ENCODE results near the gene PKIG. TPM values are rescaled to one million over a fixed set of nuclear protein-coding genes. Genes with fewer than 3 reads are reported as not detected.

PKIG gene
- total RNA-seq, 4 donors from 2014 or later = 72.9 to 153 (median 100) TPM

DNA sequence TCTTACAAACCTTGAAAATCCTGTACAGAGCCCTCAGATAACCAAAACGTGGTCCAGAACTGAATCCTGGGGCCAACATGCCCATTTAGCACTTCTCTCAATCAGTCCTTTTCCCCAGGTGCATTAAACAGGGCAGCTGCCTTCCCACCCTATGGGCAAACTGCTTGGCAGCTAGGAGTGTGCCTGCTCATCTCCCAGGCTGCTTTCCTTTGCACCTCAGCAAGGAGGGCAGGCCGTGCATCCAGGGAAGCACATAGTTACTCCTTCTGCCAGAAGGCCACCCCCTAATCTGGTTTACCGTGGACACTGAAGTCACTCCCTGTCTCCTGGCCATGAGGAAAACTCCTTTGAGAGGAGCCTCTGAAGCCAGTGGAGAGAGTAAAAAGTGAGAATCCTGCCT lies 10.0 kb downstream of the PKIG start:
- no peak for ATAC-seq
- Histone ChIP-seq H3K4me3 (no peak overlapping the region), H3K27me3 (no peaks in the 10 kb centered on the region), H3K4me1 (peaks cover 52 to 56% of the 10 kb centered on the region in 2 donors), H3K9me3 (no peaks in the 10 kb centered on the region), H3K36me3 (peaks cover 0 to 26% of the 10 kb centered on the region in 2 donors), H3K27ac (peak overlapping the region in 3 of 4 donors; percentile 16 to 86 (median 31))
- intact Hi-C loops (cut with DNase I; ENCODE audit: low total_unique reads) (no loop called here), in situ Hi-C loops (cut with MboI; ENCODE audit: low sequenced_read_pairs in 4 of 4) (loop anchor here in 1 of 4 donors (25.0 kb wide), 1 partner anchor 380 kb away; the partner anchor contains the start of gene OSER1)
- TF ChIP-seq, protein P1, sequence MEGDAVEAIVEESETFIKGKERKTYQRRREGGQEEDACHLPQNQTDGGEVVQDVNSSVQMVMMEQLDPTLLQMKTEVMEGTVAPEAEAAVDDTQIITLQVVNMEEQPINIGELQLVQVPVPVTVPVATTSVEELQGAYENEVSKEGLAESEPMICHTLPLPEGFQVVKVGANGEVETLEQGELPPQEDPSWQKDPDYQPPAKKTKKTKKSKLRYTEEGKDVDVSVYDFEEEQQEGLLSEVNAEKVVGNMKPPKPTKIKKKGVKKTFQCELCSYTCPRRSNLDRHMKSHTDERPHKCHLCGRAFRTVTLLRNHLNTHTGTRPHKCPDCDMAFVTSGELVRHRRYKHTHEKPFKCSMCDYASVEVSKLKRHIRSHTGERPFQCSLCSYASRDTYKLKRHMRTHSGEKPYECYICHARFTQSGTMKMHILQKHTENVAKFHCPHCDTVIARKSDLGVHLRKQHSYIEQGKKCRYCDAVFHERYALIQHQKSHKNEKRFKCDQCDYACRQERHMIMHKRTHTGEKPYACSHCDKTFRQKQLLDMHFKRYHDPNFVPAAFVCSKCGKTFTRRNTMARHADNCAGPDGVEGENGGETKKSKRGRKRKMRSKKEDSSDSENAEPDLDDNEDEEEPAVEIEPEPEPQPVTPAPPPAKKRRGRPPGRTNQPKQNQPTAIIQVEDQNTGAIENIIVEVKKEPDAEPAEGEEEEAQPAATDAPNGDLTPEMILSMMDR (IDR thresholded peaks at IDR 0.05 in 4 of 5, conservative IDR thresholded peaks at IDR 0.05 in 1 of 5) = no peak
- no peak for TF ChIP-seq POLR2A (IDR thresholded peaks at IDR 0.05)
- no peak for DNase-seq

DNA sequence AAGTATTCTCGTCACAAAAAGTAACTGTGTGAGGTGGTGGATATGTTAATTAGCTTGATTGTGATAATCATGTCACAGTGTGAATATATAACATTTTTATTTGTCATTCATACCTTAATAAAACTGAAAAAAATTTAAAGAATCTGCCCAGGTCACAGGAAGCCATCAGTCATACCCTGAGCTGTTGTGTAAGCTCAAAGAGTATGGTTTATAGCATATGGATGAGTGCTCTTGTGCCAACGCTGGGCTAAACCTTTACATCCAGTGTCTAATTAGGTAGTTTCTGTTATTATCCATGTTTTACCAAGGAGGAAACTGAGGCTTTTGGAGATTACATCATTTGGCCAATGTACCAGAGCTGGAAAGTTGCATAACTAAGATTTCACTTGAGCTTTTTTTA lies 11.4 kb downstream of the PKIG start:
- in situ Hi-C loops (cut with MboI; ENCODE audit: low sequenced_read_pairs in 4 of 4) (loop anchor here in 1 of 4 donors (25.0 kb wide), 1 partner anchor 381 kb away; the partner anchor contains the start of gene OSER1), intact Hi-C loops (cut with DNase I; ENCODE audit: low total_unique reads) (no loop called here)
- no peaks in the 10 kb centered on the region for H3K9me3 ChIP-seq
- H3K27ac ChIP-seq = peak overlapping the region; percentile 79 to 86 (median 81)
- DNase-seq (no peak), ATAC-seq (peak in 1 of 2 donors; percentile 17)
- H3K4me3 ChIP-seq = no peak overlapping the region
- H3K4me1 ChIP-seq = peaks cover 59 to 65% of the 10 kb centered on the region in 2 donors
- peaks cover 0 to 31% of the 10 kb centered on the region in 2 donors for H3K36me3 ChIP-seq
- TF ChIP-seq, protein P1 (IDR thresholded peaks at IDR 0.05 in 4 of 5, conservative IDR thresholded peaks at IDR 0.05 in 1 of 5) = no peak
- TF ChIP-seq POLR2A (IDR thresholded peaks at IDR 0.05) = no peak
- no peaks in the 10 kb centered on the region for H3K27me3 ChIP-seq

DNA sequence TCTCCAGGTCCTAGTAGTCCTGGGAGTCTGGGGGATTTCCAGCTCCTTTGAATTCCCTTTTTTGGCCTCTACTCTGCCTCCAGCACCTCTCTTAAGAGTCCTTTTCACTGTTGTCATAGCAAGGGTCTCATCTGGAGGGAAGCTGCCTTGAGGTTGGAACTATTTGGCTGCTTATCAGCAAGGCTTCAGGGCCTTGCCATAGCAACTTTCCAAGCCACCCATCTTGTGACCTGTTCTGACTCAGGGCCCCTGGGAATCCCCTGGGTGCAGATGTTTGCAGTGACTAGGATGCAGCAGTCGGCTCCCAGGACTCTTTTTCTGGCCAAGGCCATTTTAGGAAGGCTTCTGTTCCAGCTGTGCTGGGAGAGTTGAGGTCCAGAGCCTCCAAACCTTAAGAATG lies 12.4 kb downstream of the PKIG start:
- intact Hi-C loops (cut with DNase I; ENCODE audit: low total_unique reads) = no loop called here
- no peak for TF ChIP-seq POLR2A (IDR thresholded peaks at IDR 0.05)
- TF ChIP-seq, protein P1 (IDR thresholded peaks at IDR 0.05 in 4 of 5, conservative IDR thresholded peaks at IDR 0.05 in 1 of 5) = no peak
- Histone ChIP-seq H3K4me3 (no peak overlapping the region), H3K9me3 (no peaks in the 10 kb centered on the region), H3K4me1 (peaks cover 69 to 75% of the 10 kb centered on the region in 2 donors), H3K27ac (peak overlapping the region; percentile 79 to 86 (median 81)), H3K27me3 (no peaks in the 10 kb centered on the region), H3K36me3 (peaks cover 0 to 29% of the 10 kb centered on the region in 2 donors)
- in situ Hi-C loops (cut with MboI; ENCODE audit: low sequenced_read_pairs in 4 of 4) = loop anchor here in 1 of 4 donors (25.0 kb wide), 1 partner anchor 382 kb away; the partner anchor contains the start of gene OSER1
- DNase-seq (peak in 1 of 2 donors; percentile 56), ATAC-seq (peak in 1 of 2 donors; percentile 38)

DNA sequence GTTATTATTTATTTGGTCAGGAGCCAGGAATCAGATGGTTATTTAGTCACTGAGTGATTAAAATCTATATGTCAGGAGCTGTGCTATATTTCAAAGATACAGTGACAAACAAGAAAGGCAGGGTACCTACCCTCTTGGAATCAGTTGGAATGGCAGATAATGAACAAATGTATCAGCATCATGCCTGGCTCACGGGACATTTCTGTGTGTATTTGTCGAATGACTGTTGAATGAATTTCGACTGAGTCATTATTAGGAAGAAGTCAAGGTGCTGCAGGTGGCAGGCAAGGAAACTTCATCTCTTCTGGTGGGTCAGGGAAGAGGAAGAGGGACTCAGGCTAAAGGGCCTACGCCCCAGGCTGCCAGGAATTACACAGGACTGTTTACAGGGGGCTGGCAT lies 13.6 kb downstream of the PKIG start:
- ATAC-seq (no peak), DNase-seq (no peak)
- peaks cover 0 to 17% of the 10 kb centered on the region in 2 donors for H3K36me3 ChIP-seq
- in situ Hi-C loops (cut with MboI; ENCODE audit: low sequenced_read_pairs in 4 of 4) = loop anchor here in 1 of 4 donors (25.0 kb wide), 1 partner anchor 384 kb away; the partner anchor contains the start of gene OSER1
- H3K27me3 ChIP-seq = no peaks in the 10 kb centered on the region
- H3K4me3 ChIP-seq = no peak overlapping the region
- H3K27ac ChIP-seq = peak overlapping the region; percentile 79 to 86 (median 81)
- TF ChIP-seq, protein P1 (IDR thresholded peaks at IDR 0.05 in 4 of 5, conservative IDR thresholded peaks at IDR 0.05 in 1 of 5) = no peak
- TF ChIP-seq POLR2A (IDR thresholded peaks at IDR 0.05) = no peak
- intact Hi-C loops (cut with DNase I; ENCODE audit: low total_unique reads) = no loop called here
- H3K9me3 ChIP-seq = no peaks in the 10 kb centered on the region
- H3K4me1 ChIP-seq = peaks cover 82 to 83% of the 10 kb centered on the region in 2 donors

Measured in gastrocnemius medialis (tissue), 4 donors.